GM21529 (cell line): Measurements from ENCODE around the gene IRAK1.

ENCODE experiments used
- ATAC-seq: cut with Tn5 transposase; IDR thresholded peaks from one replicate; pipeline ENCODE4 v1.9.1; 2021; ENCODE audit not compliant: unreplicated experiment

The IRAK1 gene

DNA sequence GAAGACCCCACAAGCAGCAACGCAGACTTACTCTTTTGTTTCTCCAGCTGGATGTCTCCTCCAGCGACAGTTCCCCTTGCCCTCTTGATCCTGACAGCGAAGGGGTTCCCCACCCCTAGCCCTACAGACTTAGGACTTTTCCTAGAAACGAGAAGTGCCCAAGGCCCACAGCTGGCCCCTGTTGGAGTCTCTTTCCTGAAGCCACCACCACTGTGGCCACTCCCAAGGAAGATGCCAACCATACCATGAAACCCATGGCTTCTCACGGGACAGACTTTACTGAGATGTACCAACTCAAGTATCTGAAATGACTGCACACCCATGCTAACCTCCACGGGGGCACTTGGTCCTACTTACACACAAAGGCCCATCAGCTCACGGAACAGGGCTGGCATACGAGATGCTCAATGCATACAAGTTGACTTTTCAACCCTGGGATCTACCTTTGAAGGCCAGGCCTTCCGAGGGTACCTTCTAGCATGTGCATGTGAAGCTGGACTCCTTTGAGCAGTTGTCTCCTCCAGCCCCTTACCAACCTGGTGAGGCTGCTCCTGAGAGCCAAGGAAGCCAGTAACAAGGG is 924 bp upstream of the IRAK1 start:
- ATAC-seq: no peak

DNA sequence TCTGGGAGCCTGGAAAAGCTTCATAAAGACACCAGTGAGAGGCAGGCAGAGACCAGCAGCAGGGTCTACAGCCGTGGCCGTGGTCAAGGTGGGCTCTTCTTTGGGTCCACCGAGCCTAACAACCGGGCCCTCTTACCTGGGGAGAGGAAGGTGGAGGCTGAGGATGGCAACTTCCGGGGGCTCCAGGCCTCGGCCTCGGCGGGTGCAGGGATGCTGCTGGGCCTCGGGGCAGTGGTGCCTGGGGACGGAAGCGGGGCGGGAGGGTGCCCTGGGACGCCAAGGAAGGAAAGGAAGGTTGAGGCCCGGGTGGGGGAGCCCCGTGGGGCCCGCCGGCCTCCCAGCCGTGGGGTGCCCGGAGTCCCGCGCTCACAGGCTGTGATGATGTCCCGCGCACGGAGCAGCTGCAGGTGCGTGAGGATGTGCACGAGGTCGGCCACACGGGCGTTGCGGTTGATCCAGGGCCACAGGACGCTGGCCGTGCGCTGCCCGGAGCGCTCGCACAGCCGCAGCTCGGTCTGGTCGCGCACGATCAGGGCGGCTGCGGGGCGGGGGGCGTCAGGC is 561 bp downstream of the IRAK1 start:
- peak; percentile 11 for ATAC-seq

DNA sequence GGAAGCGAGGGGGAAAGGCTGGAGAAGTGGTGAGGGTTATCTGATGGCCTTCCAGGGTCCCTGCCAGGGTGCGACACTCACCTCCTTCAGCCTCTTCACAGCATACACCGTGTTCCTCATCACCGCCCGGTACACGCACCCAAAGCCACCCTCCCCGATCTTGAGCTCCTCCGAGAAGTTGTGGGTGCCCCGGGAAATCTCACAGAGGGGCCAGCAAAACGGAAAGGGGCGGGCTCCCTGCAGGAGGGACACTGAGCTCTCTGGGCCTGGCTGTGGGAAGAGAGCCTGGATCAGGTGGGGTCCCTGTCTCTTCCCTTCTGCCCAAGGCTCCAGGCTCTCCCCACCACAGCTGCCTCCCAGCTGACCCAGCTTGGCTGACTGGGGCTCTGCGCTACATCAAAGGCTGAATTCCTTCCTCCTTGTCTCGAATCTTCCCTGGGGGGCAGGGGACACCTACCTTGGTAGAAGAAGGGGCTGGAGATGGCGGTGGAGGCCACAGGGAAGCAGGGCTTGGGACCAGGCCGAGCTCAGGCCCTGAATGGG is 1.1 kb downstream of the IRAK1 start:
- ATAC-seq: no peak

DNA sequence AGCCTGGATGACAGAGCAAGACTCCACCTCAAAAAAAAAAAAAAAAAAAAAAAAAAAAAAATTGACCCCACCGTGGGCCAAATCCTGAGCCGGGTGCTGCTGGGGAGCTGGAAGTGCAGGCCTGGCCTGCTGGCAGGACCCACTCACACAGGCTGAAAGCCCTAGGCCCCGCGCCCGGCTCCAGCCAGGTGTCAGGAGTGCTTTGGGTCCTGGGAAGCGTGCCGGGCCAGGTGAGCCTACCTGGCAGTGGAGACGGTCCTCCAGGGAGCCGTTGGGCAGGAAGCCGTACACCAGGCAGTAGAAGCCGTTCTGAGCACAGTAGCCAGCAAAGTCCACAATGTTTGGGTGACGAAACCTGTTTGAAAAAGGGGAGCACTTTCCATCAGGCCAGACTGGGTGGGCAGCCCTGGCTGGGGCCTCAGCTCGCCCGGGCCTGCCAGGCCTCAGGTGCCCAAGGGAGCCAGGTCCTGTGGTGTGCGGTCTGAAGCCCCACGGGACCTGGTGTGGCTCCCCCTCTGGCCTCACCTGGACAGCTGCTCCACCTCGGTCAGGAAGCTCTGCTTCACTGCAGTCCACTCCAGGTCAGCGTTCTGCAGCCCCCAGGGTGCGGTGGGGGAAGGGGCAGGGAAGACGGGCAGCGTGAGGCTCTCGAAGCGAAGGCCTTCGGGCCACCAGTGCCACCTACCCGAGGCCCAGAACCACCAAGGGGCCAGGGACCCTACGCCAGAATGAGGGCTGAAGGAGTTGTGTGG is 1.8 kb downstream of the IRAK1 start:
- no peak for ATAC-seq

DNA sequence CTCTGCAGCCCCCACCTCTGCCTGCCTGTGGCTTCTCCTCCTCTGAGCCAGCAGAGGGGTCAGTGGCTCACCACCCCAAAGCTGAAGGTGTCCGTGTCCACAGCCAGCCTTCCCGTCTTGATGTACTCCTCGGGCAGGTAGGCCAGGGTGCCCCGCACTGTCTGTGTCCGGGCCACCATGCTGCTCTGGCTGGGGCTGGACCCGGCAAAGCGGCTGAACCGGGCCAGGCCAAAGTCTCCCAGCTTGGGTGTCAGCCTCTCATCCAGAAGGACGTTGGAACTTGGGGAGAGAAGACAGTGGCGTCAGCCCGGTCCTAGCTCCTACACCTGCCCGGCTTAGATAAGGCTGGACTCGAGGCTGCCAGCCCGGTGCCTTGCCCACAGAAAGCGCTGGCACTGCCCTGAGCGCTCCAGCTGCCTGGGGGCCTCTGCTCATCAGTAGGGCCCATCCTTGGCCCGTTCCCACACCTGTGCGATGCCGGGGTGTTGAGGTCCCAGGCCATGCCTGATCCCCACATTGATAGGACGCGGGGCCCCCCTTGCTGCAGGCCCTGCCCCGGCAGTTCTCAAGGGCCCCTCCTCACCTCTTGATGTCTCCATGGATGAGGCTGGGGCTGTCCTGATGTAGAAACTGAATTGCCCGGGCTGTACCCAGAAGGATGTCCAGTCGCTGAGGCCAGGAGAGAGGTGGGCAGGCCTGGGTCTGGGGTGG is 3.2 kb downstream of the IRAK1 start:
- no peak for ATAC-seq

DNA sequence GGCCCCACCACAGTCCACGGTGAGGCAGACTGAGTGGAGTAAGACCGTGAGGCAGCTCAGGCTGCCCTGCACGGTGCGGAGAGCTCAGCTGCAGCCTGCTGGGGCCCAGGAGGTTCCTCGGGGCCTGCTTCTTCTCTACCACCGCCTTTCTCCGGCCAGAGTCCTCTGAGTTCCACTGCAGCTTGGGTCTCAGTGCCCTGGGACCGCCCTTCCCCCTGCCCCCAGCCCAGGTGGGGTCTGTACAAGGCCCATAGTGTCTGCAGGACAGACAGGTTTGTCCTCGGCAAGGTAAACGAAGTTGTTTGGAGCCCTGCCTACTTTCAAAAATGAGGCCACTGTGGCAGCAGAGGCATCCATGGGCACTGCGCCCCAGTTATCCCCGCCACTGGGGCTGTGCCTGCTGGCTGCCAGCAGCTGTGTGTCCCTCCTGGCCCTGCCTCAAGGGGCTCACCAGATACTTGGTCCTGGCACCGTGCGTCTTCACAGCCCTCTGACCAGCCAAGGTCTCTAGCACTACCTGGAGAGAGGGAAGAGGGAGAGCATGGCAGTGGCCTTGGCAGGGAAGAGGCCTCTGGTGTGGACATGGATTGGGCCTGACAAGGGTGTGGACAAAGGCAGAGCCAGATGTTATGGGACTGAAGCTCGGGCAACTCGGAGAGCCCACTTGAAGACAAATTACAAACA is 4.0 kb downstream of the IRAK1 start:
- ATAC-seq: no peak

DNA sequence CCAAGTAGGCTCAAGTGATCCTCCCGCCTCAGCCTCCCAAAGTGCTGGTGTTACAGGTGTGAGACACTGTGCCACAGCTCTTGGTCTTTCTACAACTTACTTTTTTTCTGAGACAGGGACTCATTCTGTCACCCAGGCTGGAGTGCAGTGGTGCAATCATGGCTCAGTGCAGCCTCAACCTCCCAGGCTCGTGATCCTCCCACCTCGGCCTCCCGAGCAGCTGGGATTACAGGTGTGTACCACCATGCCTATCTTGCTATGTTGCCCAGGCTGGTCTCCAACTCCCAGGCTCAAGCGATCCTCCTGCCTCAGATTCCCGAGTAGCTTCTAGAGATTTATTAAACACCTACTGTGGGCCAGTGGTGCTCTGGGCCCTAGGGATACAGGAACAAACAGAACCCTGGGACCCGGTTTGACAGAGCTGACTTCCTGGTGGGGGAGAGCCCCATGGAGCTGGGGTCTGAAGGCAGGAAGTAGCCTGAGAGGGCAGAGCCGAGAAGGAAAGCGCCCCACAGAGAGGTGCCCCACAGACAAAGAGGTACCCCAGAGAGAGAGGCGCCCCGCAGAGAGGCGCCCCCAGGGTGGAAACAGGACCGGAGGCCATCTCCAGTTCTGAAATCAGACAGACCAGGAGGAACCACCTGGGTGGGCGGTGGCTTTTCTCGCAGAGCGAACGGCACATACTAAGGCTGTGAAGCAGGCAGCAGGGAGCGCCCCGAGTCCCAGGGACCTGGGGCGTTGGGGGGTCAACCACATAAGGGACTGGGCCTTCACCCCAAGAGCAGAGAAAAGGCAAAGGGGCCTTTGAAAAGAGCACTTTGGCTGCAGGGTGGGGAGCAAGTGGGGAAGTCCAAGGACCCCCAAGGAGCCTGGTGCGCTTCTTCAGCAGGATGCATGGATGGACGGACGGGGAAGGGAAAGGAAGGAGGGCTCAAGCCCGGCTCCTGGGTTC is 5.0 kb downstream of the IRAK1 start:
- ATAC-seq: no peak

DNA sequence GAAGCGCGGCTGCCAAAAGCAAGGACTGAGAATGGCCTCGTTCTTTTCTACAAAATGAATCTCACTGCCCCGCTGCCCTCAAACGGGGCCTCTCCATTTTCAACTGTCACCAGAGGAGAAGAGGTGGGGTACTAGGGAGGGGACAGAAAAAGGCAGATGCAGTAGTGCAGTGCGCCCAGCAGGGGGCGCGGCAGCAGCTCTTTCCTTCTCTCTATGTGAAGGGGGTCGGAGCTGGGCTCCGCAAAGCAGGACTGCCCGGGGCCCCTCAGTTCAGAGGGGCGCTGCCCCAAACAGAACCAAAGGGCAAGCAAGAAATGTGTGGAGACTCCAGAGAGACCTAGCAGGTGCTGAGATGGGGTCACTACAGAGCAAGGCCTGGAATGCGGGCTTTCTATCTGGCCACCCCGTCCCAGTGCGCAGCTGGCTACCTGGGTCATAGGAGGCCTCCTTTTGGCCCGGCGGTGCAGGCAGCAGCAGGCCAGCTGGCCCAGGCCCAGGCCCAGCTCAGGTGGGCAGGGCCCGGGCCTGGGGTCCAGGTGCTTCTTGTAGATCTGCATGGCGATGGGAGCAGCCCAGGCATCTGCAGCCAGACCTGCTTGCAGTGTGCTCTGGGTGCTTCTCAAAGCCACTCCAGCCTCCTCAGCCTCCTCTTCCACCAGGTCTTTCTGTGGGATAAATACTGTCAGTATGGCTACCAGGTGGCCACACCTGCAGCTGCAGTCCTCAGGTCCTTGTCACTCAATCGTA is 5.9 kb downstream of the IRAK1 start:
- ATAC-seq: peak; percentile 44

DNA sequence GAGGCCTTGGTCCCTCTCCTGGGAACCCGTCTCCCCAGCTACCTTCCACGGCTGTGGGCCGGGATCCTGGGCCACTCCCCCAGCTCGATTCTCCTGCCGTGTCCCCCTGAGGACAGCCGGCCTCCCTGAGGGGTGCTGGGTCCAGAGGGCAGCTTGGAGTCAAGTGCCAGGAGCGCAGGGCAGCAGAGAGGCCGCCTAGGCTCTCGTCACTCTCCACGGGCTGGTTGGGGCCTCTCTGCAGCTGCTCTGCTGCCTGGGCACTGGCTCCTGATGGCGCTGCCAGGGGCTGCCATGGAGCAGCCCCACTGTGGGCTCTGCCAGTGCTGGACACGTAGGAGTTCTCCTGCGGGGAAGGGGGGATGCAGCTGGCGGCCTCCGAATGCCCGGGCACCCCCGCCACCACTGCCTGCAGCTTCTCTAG is 6.7 kb downstream of the IRAK1 start:
- no peak for ATAC-seq

DNA sequence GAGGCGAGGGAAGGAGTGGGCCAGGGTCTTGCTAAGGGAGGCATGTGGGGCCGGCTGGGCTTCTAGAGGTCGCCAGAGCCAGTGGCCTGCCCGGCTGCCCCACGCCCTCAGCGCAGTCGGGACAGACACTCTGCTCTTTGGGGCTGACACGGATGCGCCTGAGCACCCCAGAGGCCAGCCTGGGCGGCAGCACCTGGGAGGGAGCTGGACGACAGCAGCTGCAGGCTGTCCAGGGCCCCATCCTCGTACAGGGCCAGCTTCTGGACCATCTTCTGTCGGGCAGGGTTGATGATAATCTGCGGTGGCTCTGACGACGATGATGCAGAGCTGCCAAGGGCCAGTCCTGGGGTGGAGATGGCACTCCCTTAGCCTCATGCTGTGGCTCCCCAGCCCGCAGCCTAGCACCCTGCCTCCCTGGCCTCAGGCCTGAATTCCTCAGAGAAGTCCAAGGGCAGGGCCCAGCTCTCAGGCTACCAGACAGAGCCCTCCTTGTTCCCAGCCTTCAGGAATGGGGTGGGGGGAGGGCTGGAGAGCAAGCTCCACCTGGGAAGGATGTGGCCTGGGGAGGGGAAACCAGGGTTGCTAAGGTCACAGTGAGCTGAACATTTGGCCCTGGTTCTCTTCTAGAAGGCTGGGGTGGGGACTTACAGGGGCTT is 7.2 kb downstream of the IRAK1 start:
- ATAC-seq: no peak

DNA sequence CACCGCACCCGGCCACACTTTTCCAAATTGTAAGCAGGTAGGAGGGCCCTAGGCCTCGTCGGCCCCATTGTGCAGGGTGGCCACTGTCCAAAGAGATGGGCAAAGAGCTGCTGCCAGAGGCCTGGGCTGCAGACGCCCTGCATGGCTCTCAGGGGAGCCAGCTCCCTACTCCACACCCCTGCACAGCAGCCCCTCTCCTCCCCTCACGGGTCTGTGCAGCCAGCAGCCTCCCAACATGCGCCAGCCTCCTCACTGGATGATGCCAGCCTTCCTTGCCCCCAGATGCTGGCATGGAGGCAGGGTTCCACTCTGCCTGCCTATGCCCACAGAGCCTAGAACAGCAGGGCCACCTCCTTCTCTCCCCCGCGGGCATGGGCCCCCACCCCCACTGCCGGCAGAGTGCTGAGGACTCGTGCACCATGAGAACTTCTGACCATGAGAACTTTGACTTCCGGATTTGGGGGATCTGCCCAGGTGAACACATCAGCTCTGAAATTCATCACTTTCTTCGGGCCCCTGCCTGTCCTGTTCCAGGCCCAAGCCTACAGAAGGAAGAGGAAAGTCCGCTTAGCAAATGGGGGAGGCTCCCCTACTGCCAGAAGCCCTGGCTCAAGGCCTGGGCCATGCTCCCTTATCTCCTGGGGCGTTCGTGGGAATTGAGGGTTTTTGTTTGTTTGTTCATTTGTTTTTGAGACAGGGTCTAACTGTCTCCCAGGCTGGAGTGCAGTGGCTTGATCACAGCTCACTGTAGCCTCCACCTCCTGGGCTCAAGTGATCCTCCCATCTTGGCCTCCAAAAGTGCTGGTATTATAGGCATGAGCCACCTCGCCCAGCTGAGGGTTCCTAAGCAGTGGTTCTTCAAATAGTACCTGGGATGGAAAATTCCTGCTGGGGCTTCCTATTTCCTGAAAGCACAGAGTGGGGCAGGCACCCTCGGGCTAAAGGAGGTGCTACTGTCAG is 8.0 kb downstream of the IRAK1 start:
- ATAC-seq: no peak

DNA sequence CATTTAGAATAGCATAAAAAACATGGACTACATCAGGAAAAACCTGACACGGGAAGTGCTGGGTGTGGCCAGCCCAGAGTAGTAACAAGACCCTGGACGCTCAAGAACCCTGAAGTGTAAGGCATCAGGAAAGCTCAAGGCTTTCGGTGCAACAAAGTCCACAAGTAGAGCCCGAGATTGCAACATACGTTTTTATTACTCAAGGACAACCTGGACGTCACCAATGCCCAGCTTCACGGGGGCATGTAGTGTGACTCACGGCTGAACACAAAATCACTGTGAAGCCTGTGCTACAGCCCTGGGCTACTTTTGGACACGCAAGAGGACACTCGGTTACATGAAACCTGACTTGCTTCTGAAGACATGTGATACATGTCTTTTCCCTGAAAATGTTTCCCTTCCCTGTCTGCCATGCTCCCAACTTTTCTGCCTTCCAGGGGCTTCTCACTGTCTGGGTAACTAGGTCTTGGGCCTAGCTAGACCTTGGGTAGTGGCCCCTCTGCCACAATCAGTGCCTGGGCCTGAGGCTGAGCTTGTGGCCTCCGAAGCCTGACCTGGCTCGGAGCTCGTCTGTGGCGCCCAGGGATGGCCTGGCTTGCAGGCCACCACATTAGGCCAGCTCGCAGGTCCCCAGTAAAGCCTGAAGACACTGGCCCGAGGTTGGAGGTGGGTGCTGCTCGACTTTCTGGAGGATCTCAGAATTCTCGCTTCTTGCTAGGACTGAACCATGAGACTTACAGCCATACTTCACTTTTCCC is 9.2 kb downstream of the IRAK1 start:
- ATAC-seq: no peak

DNA sequence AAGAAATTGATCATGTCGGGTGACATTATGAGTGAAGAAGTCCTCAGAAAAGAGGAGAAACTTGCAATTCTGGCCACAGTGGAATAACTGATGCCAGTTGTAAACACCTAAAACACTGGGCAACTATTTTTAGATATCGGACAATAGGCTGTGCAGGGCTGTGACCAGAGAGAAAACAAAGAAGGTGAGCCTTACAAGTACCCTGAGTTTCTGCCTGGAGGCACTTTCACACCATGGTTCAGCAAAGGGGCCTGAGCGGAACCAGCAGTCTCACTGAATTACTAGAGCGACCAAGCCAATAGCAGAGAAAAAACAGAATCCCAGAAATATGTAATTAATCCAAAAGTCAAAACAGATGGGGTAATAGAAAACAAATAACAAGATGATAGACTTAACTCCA is 11.2 kb downstream of the IRAK1 start:
- ATAC-seq: peak; percentile 33

DNA sequence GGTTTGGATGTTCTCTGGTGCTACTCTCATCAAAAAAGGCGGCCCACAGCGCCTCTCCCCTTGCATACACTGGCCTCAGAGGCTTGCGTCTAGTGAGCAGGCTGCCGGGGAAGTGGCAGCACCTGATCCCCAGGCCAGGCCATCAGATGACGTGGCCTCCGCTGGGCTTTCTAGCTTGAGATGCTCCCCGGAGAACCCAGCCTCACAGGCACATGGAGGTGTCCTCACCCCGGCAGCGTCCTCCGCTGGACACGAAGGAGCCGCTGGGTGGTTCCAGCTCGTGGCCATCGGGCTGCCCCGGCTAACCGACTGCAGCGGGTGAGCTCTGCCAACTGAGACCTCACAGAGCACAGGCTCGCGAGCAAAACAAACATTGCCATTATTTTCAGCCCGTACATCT is 12.8 kb downstream of the IRAK1 start:
- no peak for ATAC-seq

DNA sequence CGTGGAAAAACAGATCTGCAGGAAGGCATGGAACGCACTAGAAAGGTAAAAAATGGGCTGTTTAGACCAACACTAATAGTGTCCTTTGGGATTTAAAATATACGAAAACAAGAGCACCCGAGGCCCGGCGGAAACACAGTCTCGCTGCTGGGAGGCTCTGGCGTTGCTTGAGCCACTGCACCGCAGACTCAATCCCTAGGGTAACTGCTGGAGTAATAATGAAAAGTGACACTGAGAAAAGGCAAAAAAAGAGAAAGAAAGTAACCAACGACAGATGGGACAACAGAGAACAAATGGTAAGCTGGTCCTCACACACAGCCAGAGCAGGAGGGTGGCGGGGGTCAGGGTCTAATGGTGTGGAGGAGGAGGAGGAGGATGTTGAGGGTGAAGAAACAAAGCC is 15.4 kb downstream of the IRAK1 start:
- ATAC-seq: no peak

DNA sequence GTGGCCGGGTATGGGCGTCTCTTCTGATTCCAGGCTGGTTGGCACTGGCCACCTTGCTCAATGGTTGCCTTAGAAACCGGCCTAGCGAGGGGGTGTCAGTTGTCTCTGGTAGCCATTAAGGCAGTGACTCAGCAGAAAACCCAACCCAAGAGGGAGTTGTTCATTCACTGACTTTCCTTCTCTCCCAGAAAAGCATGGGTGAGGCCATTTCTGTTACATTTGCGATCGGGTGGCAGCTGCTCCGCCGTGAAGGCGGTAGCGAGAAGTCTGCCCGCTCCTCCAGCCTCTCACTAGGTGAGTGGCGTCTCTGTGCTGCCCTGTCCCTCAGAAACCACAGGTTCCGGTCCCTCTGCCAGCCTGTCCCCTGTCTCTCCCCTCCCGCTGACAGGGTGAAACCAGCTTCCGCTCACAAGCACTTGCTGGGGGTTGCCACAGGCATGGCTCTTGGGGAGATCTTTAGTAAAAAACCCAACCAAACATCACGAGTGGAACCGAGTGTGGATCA is 17.4 kb downstream of the IRAK1 start:
- ATAC-seq: no peak

DNA sequence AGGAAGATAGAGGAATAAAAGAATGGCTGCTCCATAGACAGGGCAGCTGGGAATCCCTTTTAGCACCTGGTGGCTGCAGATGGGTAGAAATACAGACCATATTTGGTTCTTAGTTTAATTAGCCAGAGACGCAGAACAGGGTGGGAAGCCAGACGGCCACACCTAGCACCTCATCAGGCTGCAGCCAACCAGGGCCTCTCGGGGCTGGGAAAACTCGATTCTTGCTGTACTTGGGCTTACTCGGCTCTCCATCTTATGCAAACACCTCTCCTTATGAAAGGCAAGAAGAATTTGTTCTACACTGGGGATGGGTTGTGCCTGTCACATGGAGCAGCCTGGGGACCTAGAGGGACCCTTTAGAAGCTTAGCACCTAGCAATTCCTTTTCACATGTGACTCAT is 19.7 kb downstream of the IRAK1 start:
- no peak for ATAC-seq
